ENCODE measurements around the gene TSKS.

DNA sequence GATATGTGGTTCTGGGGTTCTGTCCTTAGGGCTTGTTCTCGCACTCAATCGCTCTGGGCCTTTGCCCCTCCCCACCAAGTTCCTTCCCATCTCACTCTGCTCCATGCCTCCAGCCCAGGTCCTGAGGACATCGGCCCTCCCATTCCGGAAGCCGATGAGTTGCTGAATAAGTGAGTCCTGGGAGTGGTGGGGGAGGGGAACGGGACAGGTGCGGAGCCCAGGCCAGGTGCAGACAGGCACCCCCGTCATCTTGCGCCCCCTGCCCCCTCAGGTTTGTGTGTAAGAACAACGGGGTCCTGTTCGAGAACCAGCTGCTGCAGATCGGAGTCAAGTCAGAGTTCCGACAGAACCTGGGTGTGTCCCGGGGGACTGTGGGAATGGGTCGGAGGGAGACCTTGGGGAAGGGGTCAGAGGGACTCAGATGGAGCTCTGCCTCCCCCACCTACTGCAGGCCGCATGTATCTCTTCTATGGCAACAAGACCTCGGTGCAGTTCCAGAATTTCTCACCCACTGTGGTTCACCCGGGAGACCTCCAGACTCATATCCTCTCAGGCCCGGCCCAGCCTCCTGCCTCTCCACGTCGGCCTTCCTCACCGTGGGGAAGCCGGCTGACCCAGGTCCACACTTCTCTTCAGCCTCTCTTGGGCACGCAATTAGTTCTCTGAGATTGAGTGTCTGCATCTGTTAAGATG lies 39.9 kb upstream of the TSKS start:
- TF ChIP-seq, protein P1, sequence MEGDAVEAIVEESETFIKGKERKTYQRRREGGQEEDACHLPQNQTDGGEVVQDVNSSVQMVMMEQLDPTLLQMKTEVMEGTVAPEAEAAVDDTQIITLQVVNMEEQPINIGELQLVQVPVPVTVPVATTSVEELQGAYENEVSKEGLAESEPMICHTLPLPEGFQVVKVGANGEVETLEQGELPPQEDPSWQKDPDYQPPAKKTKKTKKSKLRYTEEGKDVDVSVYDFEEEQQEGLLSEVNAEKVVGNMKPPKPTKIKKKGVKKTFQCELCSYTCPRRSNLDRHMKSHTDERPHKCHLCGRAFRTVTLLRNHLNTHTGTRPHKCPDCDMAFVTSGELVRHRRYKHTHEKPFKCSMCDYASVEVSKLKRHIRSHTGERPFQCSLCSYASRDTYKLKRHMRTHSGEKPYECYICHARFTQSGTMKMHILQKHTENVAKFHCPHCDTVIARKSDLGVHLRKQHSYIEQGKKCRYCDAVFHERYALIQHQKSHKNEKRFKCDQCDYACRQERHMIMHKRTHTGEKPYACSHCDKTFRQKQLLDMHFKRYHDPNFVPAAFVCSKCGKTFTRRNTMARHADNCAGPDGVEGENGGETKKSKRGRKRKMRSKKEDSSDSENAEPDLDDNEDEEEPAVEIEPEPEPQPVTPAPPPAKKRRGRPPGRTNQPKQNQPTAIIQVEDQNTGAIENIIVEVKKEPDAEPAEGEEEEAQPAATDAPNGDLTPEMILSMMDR (IDR thresholded peaks at IDR 0.05) = no peak
- TF ChIP-seq POLR2A (IDR thresholded peaks at IDR 0.05) = no peak
